Activated B cell treated with CpG ODN at 0.5 μM for 24 hours (primary cell): ENCODE measurements around the gene EIF2B5. TPM values are rescaled to one million over a fixed set of nuclear protein-coding genes. Genes with fewer than 3 reads are reported as not detected.
"Not testable (repeated sequence)": the region's sequence is repeated elsewhere in the genome, so short reads cannot be mapped to it uniquely, and the experiment has no call there.

Experiments used
- ATAC-seq: fragments of 200-7000 bp; cut with Tn5 transposase; one replicate; pipeline ENCODE4 v1.10.0; 2021; ENCODE audit warnings: low read depth, mild to moderate bottlenecking, moderate library complexity
- CTCF ChIA-PET: fragments of 350-600 bp; sonication (Branson Sonifier 250); formaldehyde crosslinking; loops from one replicate; lab custom pipeline; 2021; ENCODE audit warnings: antibody characterized with exemption; lab: Charles Lee
- POLR2A ChIA-PET: fragments of 350-600 bp; sonication (Branson Sonifier 250); formaldehyde crosslinking; loops from one replicate; lab custom pipeline; 2021; ENCODE audit warnings: antibody characterized with exemption; lab: Charles Lee
- DNase-seq: peaks from one replicate; pipeline ENCODE4 v3.0.0; 2022
- H3K27ac Mint-ChIP-seq: one replicate; pipeline ENCODE4 v1.8.0; 2020; ENCODE audit warnings: mixed read lengths
- H3K27me3 Mint-ChIP-seq: one replicate; pipeline ENCODE4 v1.8.0; 2021; ENCODE audit warnings: mixed read lengths
- H3K36me3 Mint-ChIP-seq: one replicate; pipeline ENCODE4 v1.8.0; 2021; ENCODE audit warnings: low read depth, mixed read lengths
- H3K4me1 Mint-ChIP-seq: one replicate; pipeline ENCODE4 v1.8.0; 2021; ENCODE audit warnings: mixed read lengths
- H3K4me3 Mint-ChIP-seq: one replicate; pipeline ENCODE4 v1.8.0; 2020; ENCODE audit warnings: mild to moderate bottlenecking, mixed read lengths
- H3K9me3 Mint-ChIP-seq: one replicate; pipeline ENCODE4 v1.8.0; 2020; ENCODE audit warnings: mixed read lengths
- intact Hi-C: fragments of 100-400 bp; cut with micrococcal nuclease; formaldehyde crosslinking; loops from one replicate; pipeline ENCODE4 v1.15.1; 2024
- total RNA-seq: library from RNA; stranded (reverse); gene quantifications from 2 replicates; pipeline ENCODE4 v1.2.3, GENCODE V29; 2022
- TF ChIP-seq, protein P1 (sequence below): fragments of 200-600 bp; IDR thresholded peaks from one replicate; pipeline ENCODE4 v1.8.0; 2022; ENCODE audit warnings: antibody characterized with exemption, mild to moderate bottlenecking

The EIF2B5 gene
- total RNA-seq, 1 donor from 2014 or later = 74.2 TPM

DNA sequence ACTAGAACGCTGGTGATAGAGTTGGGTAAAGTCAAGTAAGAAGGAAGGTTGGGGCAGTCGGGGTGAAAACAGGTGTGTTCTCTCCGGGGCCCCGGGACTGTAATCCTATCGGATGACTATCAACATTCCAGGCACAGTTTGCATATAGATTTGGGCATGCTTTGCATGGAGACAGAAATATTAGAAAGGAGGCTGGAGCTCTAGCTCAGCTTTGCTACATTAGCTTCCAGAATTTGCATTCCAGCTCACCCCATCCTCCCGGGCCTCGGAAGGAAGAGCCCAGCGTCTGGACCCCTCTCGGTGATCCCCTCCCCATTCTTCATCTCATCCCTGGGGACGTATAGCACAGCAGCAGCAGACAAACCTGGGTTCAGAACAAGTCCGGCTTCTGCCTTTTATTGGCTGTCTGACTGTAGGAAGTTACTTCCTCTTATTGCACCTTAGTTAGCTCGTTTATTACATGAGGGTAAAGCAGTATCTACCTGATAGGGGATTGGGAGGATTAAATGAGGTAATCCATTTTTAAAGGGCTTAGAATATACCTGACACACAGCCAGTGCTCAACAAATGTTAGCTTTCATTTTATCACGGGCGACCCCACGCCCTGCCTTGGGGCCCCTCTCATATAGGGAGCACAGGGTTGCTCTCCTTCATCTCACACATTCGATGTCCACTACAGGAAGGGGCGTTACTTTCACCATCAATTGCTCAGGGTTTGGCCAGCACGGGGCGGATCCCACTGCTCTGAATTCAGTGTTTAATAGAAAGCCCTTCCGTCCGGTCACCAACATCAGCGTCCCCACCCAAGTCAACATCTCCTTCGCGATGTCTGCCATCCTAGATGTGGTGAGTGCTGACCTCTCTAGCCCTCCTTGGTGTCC lies 35.1 kb upstream of the EIF2B5 start:
- no peak overlapping the region for H3K4me3 Mint-ChIP-seq
- DNase-seq (no peak), ATAC-seq (no peak)
- POLR2A ChIA-PET = no interaction called here
- CTCF ChIA-PET = no interaction called here
- TF ChIP-seq, protein P1, sequence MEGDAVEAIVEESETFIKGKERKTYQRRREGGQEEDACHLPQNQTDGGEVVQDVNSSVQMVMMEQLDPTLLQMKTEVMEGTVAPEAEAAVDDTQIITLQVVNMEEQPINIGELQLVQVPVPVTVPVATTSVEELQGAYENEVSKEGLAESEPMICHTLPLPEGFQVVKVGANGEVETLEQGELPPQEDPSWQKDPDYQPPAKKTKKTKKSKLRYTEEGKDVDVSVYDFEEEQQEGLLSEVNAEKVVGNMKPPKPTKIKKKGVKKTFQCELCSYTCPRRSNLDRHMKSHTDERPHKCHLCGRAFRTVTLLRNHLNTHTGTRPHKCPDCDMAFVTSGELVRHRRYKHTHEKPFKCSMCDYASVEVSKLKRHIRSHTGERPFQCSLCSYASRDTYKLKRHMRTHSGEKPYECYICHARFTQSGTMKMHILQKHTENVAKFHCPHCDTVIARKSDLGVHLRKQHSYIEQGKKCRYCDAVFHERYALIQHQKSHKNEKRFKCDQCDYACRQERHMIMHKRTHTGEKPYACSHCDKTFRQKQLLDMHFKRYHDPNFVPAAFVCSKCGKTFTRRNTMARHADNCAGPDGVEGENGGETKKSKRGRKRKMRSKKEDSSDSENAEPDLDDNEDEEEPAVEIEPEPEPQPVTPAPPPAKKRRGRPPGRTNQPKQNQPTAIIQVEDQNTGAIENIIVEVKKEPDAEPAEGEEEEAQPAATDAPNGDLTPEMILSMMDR = no peak
- H3K36me3 Mint-ChIP-seq = no peaks in the 10 kb centered on the region
- peaks cover 4% of the 10 kb centered on the region for H3K27me3 Mint-ChIP-seq
- no peaks in the 10 kb centered on the region for H3K9me3 Mint-ChIP-seq
- intact Hi-C loops = no loop called here
- H3K4me1 Mint-ChIP-seq = no peaks in the 10 kb centered on the region
- no peak overlapping the region for H3K27ac Mint-ChIP-seq

DNA sequence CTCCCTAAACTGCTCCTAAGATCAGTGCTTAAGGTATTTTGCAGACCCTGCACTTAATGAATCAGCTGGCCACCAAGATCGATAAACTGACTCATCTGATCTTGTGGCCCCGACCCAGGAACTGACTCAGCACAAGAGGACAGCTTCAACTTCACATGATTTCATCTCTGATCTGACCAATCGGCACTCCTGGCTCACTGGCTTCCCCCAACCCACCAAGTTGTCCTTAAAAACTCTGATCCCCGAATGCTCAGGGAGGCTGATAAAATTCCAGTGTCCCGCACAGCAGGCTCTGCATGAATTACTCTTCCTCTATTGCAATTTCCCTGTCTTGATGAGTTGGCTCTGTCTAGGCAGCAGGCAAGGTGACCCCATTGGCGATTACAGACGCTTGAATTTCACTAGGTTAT lies 24.8 kb upstream of the EIF2B5 start:
- Mint-ChIP-seq H3K36me3 (no peaks in the 10 kb centered on the region), H3K4me3 (no peak overlapping the region), H3K27ac (no peak overlapping the region), H3K27me3 (peaks cover 11% of the 10 kb centered on the region), H3K4me1 (no peaks in the 10 kb centered on the region), H3K9me3 (no peaks in the 10 kb centered on the region)
- ChIA-PET POLR2A (no interaction called here), CTCF (no interaction called here)
- DNase-seq (no peak), ATAC-seq (no peak)
- intact Hi-C loops = no loop called here
- TF ChIP-seq, protein P1 = no peak

- no peak for DNase-seq
- Mint-ChIP-seq H3K36me3 (no peaks in the 10 kb centered on the region), H3K4me3 (no peak overlapping the region), H3K27me3 (peaks cover 11% of the 10 kb centered on the region), H3K4me1 (no peaks in the 10 kb centered on the region), H3K27ac (no peak overlapping the region), H3K9me3 (no peaks in the 10 kb centered on the region)
- TF ChIP-seq, protein P1 = no peak
- POLR2A ChIA-PET = interaction anchor here (0.7 kb wide), 1 partner anchor 41 kb away, joined by 3 read pairs; no protein-coding TSS in a partner anchor
- intact Hi-C loops = no loop called here
- CTCF ChIA-PET = no interaction called here
- no peak for ATAC-seq
These were observed 19.1 kb upstream of the EIF2B5 start for GRCh38 chr3:184116017-184116416.

DNA sequence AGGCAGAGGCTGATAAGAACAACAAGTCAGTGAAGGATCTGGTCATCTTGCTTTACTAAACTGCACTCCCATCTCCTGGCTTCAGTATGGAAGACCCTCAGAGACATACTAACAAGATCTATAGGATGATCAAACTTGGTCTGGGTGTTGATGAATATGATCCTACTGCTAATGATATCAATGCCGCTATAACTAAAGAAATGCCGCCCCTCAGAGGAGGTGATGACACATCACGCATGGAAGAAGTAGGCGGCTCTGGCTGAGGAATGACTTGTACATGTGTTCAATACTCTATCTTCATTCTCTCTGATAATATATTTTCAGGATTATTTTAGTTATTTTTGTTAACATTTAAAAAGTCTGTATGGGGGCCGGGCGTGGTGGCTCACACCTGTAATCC lies 17.5 kb upstream of the EIF2B5 start:
- Mint-ChIP-seq H3K9me3 (no peaks in the 10 kb centered on the region), H3K4me3 (no peak overlapping the region), H3K27ac (no peak overlapping the region), H3K4me1 (no peaks in the 10 kb centered on the region), H3K27me3 (peaks cover 9% of the 10 kb centered on the region), H3K36me3 (no peaks in the 10 kb centered on the region)
- DNase-seq (no peak), ATAC-seq (no peak)
- ChIA-PET POLR2A (no interaction called here), CTCF (no interaction called here)
- TF ChIP-seq, protein P1 = no peak
- intact Hi-C loops = no loop called here

DNA sequence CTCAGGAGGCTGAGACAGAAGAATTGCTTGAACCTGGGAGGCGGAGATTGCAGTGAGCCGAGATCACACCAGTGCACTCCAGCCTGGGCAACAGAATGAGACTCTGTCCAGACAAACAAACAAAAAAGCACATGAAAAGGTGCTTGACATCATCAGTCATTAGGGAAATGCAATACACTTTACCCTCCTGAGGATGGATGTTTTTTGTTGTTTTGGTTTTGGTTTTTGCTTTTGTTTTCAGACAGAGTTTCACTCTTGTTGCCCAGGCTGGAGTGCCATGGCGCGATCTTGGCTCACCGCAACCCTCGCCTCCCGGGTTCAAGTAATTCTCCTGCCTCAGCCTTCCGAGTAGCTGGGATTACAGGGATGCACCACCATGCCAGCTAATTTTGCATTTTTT lies 14.1 kb upstream of the EIF2B5 start:
- intact Hi-C loops, CTCF ChIA-PET, H3K27ac Mint-ChIP-seq, H3K36me3 Mint-ChIP-seq, ATAC-seq, H3K9me3 Mint-ChIP-seq, POLR2A ChIA-PET, H3K4me1 Mint-ChIP-seq, DNase-seq, H3K27me3 Mint-ChIP-seq, H3K4me3 Mint-ChIP-seq: not testable (repeated sequence)
